Measurements from ENCODE around the gene NFIX. TPM values are rescaled to one million over a fixed set of nuclear protein-coding genes. Genes with fewer than 3 reads are reported as not detected.

Gene NFIX
- total and polyA plus RNA-seq, 2 experiments from 2014 or later = 0.06 to 0.14 TPM

DNA sequence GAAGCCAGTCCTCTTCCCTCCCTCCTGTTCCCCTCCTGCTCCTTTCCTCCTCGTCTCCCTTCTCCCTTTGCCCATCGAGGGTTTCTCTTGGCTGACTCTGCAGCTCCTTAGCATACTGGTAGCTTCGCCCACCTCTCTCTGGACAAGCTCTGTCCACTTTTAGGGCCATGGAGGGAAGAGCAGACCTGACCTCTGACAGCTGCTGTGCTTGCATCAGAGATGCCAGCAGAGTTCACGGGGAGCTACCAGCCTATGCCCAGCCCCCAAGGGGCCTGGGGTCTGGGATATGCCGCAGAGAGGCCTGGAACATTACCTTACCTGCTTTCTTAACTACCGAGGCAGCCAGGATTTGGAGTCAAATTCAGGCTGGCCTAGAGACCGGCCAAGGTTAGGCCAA, 87.7 kb downstream of the NFIX start:
- Histone ChIP-seq H2AFZ (peak overlapping the region; percentile 92), H4K20me1 (replicated peaks; ENCODE audit: insufficient read depth) (no peaks in the 10 kb centered on the region), H3K4me3 (no peak overlapping the region), H3K79me2 (replicated peaks; ENCODE audit: insufficient read depth) (no peaks in the 10 kb centered on the region), H3K27ac (ENCODE audit: low read depth) (no peak overlapping the region), H3K27me3 (ENCODE audit: insufficient read depth) (no peaks in the 10 kb centered on the region; the same call in 1 of the 2 replicates), H3F3A (replicated peaks; ENCODE audit: low read depth) (0 out of 2 replicates have a peak, but pooled peaks cover 11% of the 10 kb centered on the region), H3K9me2 (ENCODE audit: insufficient read depth) (no peaks in the 10 kb centered on the region), H3K4me2 (peak overlapping the region; percentile 68), H3K36me3 (ENCODE audit: insufficient read depth) (no peaks in the 10 kb centered on the region), H3K4me1 (ENCODE audit: insufficient read depth) (peaks cover 22% of the 10 kb centered on the region)
- DNase-seq (ENCODE audit: low spot score) (no peak), ATAC-seq (no peak)
- Mint-ChIP-seq H3K9me3 (no peaks in the 10 kb centered on the region; the same call in 2 of the 3 replicates), H3K4me3 (peak overlapping the region; percentile 26; the same call in 1 of the 3 replicates), H3K27me3 (ENCODE audit: insufficient read depth, low read depth, poor library complexity) (peaks cover 41% of the 10 kb centered on the region), H3K27ac (no peak overlapping the region), H3K4me1 (peaks cover 32% of the 10 kb centered on the region), H3K36me3 (ENCODE audit: low read depth) (no peaks in the 10 kb centered on the region)
- TF ChIP-seq NANOG (IDR thresholded peaks at IDR 0.05; ENCODE audit: borderline replicate concordance) = no peak
- no peak for TF ChIP-seq JUNB (IDR thresholded peaks at IDR 0.05; ENCODE audit: unreplicated experiment)
- no peak for TF ChIP-seq POLR2AphosphoS5 (IDR thresholded peaks at IDR 0.05; ENCODE audit: low read depth)
- no peak for TF ChIP-seq STAT1 (IDR thresholded peaks at IDR 0.05; ENCODE audit: unreplicated experiment)
- TF ChIP-seq, protein P1, sequence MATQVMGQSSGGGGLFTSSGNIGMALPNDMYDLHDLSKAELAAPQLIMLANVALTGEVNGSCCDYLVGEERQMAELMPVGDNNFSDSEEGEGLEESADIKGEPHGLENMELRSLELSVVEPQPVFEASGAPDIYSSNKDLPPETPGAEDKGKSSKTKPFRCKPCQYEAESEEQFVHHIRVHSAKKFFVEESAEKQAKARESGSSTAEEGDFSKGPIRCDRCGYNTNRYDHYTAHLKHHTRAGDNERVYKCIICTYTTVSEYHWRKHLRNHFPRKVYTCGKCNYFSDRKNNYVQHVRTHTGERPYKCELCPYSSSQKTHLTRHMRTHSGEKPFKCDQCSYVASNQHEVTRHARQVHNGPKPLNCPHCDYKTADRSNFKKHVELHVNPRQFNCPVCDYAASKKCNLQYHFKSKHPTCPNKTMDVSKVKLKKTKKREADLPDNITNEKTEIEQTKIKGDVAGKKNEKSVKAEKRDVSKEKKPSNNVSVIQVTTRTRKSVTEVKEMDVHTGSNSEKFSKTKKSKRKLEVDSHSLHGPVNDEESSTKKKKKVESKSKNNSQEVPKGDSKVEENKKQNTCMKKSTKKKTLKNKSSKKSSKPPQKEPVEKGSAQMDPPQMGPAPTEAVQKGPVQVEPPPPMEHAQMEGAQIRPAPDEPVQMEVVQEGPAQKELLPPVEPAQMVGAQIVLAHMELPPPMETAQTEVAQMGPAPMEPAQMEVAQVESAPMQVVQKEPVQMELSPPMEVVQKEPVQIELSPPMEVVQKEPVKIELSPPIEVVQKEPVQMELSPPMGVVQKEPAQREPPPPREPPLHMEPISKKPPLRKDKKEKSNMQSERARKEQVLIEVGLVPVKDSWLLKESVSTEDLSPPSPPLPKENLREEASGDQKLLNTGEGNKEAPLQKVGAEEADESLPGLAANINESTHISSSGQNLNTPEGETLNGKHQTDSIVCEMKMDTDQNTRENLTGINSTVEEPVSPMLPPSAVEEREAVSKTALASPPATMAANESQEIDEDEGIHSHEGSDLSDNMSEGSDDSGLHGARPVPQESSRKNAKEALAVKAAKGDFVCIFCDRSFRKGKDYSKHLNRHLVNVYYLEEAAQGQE (IDR thresholded peaks at IDR 0.05; ENCODE audit: unreplicated experiment) = no peak
- TF ChIP-seq EZH2phosphoT487 (IDR thresholded peaks at IDR 0.05; ENCODE audit: unreplicated experiment) = no peak
- TF ChIP-seq ZNF331 (CRISPR knock-in tag; IDR thresholded peaks at IDR 0.05; ENCODE audit: low read depth) = no peak
- no peak for TF ChIP-seq CREB1 (CRISPR knock-in tag; IDR thresholded peaks at IDR 0.05; ENCODE audit: low read depth)
- no peak for TF ChIP-seq EZH2 (IDR thresholded peaks at IDR 0.05; ENCODE audit: low read depth, unreplicated experiment)
- TF ChIP-seq, protein P2, sequence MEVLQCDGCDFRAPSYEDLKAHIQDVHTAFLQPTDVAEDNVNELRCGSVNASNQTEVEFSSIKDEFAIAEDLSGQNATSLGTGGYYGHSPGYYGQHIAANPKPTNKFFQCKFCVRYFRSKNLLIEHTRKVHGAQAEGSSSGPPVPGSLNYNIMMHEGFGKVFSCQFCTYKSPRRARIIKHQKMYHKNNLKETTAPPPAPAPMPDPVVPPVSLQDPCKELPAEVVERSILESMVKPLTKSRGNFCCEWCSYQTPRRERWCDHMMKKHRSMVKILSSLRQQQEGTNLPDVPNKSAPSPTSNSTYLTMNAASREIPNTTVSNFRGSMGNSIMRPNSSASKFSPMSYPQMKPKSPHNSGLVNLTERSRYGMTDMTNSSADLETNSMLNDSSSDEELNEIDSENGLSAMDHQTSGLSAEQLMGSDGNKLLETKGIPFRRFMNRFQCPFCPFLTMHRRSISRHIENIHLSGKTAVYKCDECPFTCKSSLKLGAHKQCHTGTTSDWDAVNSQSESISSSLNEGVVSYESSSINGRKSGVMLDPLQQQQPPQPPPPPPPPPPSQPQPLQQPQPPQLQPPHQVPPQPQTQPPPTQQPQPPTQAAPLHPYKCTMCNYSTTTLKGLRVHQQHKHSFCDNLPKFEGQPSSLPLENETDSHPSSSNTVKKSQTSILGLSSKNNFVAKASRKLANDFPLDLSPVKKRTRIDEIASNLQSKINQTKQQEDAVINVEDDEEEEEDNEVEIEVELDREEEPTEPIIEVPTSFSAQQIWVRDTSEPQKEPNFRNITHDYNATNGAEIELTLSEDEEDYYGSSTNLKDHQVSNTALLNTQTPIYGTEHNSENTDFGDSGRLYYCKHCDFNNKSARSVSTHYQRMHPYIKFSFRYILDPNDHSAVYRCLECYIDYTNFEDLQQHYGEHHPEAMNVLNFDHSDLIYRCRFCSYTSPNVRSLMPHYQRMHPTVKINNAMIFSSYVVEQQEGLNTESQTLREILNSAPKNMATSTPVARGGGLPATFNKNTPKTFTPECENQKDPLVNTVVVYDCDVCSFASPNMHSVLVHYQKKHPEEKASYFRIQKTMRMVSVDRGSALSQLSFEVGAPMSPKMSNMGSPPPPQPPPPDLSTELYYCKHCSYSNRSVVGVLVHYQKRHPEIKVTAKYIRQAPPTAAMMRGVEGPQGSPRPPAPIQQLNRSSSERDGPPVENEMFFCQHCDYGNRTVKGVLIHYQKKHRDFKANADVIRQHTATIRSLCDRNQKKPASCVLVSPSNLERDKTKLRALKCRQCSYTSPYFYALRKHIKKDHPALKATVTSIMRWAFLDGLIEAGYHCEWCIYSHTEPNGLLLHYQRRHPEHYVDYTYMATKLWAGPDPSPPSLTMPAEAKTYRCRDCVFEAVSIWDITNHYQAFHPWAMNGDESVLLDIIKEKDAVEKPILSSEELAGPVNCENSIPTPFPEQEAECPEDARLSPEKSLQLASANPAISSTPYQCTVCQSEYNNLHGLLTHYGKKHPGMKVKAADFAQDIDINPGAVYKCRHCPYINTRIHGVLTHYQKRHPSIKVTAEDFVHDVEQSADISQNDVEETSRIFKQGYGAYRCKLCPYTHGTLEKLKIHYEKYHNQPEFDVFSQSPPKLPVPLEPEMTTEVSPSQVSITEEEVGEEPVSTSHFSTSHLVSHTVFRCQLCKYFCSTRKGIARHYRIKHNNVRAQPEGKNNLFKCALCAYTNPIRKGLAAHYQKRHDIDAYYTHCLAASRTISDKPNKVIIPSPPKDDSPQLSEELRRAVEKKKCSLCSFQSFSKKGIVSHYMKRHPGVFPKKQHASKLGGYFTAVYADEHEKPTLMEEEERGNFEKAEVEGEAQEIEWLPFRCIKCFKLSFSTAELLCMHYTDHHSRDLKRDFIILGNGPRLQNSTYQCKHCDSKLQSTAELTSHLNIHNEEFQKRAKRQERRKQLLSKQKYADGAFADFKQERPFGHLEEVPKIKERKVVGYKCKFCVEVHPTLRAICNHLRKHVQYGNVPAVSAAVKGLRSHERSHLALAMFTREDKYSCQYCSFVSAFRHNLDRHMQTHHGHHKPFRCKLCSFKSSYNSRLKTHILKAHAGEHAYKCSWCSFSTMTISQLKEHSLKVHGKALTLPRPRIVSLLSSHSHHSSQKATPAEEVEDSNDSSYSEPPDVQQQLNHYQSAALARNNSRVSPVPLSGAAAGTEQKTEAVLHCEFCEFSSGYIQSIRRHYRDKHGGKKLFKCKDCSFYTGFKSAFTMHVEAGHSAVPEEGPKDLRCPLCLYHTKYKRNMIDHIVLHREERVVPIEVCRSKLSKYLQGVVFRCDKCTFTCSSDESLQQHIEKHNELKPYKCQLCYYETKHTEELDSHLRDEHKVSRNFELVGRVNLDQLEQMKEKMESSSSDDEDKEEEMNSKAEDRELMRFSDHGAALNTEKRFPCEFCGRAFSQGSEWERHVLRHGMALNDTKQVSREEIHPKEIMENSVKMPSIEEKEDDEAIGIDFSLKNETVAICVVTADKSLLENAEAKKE (CRISPR knock-in tag; IDR thresholded peaks at IDR 0.05) = no peak
- TF ChIP-seq ZNF114 (CRISPR knock-in tag; IDR thresholded peaks at IDR 0.05) = no peak
- TF ChIP-seq, protein P3, sequence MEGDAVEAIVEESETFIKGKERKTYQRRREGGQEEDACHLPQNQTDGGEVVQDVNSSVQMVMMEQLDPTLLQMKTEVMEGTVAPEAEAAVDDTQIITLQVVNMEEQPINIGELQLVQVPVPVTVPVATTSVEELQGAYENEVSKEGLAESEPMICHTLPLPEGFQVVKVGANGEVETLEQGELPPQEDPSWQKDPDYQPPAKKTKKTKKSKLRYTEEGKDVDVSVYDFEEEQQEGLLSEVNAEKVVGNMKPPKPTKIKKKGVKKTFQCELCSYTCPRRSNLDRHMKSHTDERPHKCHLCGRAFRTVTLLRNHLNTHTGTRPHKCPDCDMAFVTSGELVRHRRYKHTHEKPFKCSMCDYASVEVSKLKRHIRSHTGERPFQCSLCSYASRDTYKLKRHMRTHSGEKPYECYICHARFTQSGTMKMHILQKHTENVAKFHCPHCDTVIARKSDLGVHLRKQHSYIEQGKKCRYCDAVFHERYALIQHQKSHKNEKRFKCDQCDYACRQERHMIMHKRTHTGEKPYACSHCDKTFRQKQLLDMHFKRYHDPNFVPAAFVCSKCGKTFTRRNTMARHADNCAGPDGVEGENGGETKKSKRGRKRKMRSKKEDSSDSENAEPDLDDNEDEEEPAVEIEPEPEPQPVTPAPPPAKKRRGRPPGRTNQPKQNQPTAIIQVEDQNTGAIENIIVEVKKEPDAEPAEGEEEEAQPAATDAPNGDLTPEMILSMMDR (conservative IDR thresholded peaks at IDR 0.05; ENCODE audit: low read depth in 2 of 2) = no peak
- TF ChIP-seq, protein P4, sequence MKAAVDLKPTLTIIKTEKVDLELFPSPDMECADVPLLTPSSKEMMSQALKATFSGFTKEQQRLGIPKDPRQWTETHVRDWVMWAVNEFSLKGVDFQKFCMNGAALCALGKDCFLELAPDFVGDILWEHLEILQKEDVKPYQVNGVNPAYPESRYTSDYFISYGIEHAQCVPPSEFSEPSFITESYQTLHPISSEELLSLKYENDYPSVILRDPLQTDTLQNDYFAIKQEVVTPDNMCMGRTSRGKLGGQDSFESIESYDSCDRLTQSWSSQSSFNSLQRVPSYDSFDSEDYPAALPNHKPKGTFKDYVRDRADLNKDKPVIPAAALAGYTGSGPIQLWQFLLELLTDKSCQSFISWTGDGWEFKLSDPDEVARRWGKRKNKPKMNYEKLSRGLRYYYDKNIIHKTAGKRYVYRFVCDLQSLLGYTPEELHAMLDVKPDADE (IDR thresholded peaks at IDR 0.05) = no peak

Data from GM23338 (cell line).